GM10266 (cell line): Measurements from ENCODE around the gene DCAF11.
"Not testable (repeated sequence)": the region's sequence is repeated elsewhere in the genome, so short reads cannot be mapped to it uniquely, and the experiment has no call there.

Source experiments
- DNase-seq: peaks from one replicate; pipeline ENCODE4 v3.0.0; 2012; ENCODE audit errors: extremely low spot score
- CTCF ChIP-seq: IDR thresholded peaks from 2 replicates; pipeline ENCODE4 v1.5.1; 2012; ENCODE audit warnings: mild to moderate bottlenecking, low read depth; ENCODE audit not compliant: control insufficient read depth, insufficient read depth; ENCODE audit errors: missing control alignments

The DCAF11 gene

GRCh38 chr14:24098927-24099813 lies 15.4 kb upstream of the DCAF11 start:
- TF ChIP-seq CTCF = no peak
- DNase-seq = no peak

GRCh38 chr14:24100197-24100981 lies 14.2 kb upstream of the DCAF11 start:
- no peak for TF ChIP-seq CTCF
- DNase-seq = no peak

GRCh38 chr14:24100982-24101494 lies 13.5 kb upstream of the DCAF11 start:
- TF ChIP-seq CTCF = no peak

GRCh38 chr14:24102357-24103048 lies 12.1 kb upstream of the DCAF11 start:
- no peak for TF ChIP-seq CTCF
- no peak for DNase-seq

More at GRCh38 chr14:24100982-24101494, 13.5 kb upstream of the DCAF11 start:
- DNase-seq = no peak

GRCh38 chr14:24103451-24103850 lies 11.1 kb upstream of the DCAF11 start:
- no peak for DNase-seq
- TF ChIP-seq CTCF = no peak

GRCh38 chr14:24105609-24106239 lies 8.9 kb upstream of the DCAF11 start:
- DNase-seq = not testable (repeated sequence)
